Fibroblast of villous mesenchyme (primary cell): ENCODE measurements around the gene RBMX. TPM values are rescaled to one million over a fixed set of nuclear protein-coding genes. Genes with fewer than 3 reads are reported as not detected.
A peak's percentile ranks its signal among the peaks of the same experiment; 100 is the strongest.
"Not testable (repeated sequence)": the region's sequence is repeated elsewhere in the genome, so short reads cannot be mapped to it uniquely, and the experiment has no call there.

Experiments
- DNase-seq: peaks from one replicate; pipeline ENCODE4 v3.0.0-alpha.2; 2010; ENCODE audit warnings: low read depth
- H3K4me3 ChIP-seq: 2 replicates; pipeline ENCODE4 v1.5.1; 2011; ENCODE audit warnings: low read depth, mild to moderate bottlenecking, low read length
- CTCF ChIP-seq: IDR thresholded peaks from 2 replicates; pipeline ENCODE4 v1.5.1; 2012; ENCODE audit warnings: low read depth, mild to moderate bottlenecking, low read length; ENCODE audit not compliant: insufficient read depth
- total RNA-seq: library from RNA; depleted of rRNA; stranded (reverse); fragments of >200 nt; gene quantifications from 2 replicates; pipeline ENCODE4 v1.2.3, GENCODE V29; 2012

RBMX gene
- total RNA-seq, 1 donor: 209 TPM

GRCh38 chrX:136896121-136896914 is 15.8 kb upstream of the RBMX start:
- peak; percentile 52 for DNase-seq
- H3K4me3 ChIP-seq: no peak overlapping the region
- no peak for TF ChIP-seq CTCF

DNA sequence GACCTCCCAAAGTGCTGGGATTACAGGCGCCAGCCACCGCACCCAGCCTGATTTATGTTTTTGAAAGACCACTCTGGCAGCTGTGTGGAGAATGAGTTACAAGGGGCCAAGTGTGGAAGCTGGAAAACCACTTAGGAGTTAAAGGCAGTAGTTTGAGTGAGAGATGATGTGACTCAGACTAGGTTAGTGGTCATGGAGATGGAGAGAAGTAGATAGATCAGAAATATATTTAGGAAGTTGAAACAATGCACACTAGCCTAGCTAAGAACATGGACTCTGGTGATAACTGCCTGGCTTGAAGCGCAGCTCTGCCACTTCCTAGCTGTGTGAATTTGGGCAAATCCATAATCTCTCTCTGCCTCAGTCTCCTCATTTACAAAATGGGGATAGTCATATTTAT is 11.9 kb upstream of the RBMX start:
- TF ChIP-seq CTCF: no peak
- DNase-seq: no peak
- H3K4me3 ChIP-seq: no peak overlapping the region

- not testable (repeated sequence) for DNase-seq, H3K4me3 ChIP-seq
These were observed 10.1 kb upstream of the RBMX start for GRCh38 chrX:136890596-136890995.

- no peak overlapping the region for H3K4me3 ChIP-seq
- TF ChIP-seq CTCF: no peak
- DNase-seq: no peak
These were observed 8.7 kb upstream of the RBMX start for GRCh38 chrX:136889269-136889668.

DNA sequence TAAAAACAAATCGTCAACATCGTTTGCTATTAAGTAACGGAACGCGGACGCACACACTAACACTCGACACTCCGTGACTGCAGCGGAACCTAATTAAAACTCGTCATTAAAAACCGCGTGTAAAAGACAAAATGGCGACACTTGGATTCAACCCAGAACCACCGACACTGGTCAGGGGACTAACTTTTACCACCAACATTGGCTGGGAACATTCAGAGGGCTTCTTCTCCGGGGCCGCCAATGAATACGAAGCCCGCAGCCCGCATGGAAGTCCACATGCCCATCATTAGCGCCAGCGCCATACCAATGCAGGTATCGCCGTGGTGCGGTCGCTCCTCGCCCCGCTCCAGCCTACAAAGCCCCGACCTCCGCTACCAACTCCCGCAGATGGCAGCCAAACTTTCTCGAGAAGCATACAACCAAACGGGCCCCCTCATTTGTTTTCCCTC is 498 bp downstream of the RBMX start:
- peak; percentile 26 for DNase-seq

DNA sequence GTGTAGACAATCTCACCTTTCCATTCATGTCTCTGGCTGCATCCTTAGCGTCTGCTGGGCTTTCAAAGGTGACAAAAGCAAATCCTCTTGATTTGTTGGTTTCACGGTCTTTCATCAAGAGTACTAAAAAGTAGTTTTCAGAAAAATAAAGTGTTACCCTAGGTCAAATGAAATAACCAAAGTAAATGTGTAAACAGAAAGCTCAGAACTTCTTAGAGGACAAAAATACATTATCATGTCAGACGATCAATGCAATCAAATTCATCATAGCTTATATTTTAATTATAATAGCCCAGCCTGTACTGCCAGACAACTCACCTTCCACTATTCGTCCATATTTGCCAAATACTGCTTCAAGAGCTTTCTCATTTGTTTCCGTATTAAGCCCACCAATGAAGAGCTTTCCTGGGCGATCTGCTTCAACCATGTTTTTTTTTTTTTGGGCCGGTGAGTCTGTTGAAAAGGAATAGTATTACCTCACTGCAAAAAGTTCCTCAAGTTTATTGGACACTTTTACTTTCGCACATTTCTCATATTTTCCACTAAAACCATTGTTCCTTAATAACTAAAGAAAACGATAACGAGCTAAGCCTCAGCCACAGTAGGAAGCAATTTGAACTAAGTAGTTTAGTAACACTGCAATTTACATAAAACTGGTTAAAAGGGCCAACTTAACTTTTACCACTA is 1.4 kb downstream of the RBMX start:
- TF ChIP-seq CTCF: no peak
- DNase-seq: peak; percentile 26
- H3K4me3 ChIP-seq: peak overlapping the region; percentile 87

More for the DNA sequence above, 498 bp downstream of the RBMX start:
- TF ChIP-seq CTCF: no peak
- H3K4me3 ChIP-seq: peak overlapping the region; percentile 87

GRCh38 chrX:136878423-136878822 is 2.1 kb downstream of the RBMX start:
- TF ChIP-seq CTCF: no peak
- no peak for DNase-seq
- peak overlapping the region; percentile 87 for H3K4me3 ChIP-seq

DNA sequence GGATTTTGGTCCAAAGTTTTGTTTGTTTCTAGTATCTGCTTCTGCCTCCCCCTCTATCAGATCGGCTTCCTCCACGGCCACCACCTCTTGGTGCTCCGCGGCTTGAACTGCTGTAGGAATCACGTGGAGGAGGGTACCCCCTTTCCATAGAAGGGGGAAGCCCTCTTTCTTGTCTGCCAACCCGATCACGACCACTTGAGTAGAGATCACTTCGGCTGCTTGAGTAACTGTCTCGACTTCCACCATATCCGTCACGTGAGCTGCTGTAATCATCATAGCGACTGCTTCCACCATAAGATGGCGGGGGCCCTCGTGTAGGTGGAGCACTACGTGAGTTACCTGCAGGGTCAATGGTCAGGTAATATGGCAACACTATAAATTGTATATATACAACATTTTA is 6.4 kb downstream of the RBMX start:
- not testable (repeated sequence) for H3K4me3 ChIP-seq, DNase-seq

GRCh38 chrX:136873210-136873609 is 7.3 kb downstream of the RBMX start:
- DNase-seq, H3K4me3 ChIP-seq: not testable (repeated sequence)
